Type B pancreatic cell (in vitro differentiated cells): ENCODE measurements around the gene PODXL2. TPM values are rescaled to one million over a fixed set of nuclear protein-coding genes. Genes with fewer than 3 reads are reported as not detected.

Experiments used
- DNase-seq: peaks from one replicate; pipeline ENCODE4 v3.0.0; 2021; ENCODE audit warnings: mixed read lengths; ENCODE audit not compliant: unreplicated experiment; ENCODE audit errors: extremely low spot score
- H3K27ac Mint-ChIP-seq: 2 replicates; pipeline ENCODE4 v1.8.0; 2021; ENCODE audit warnings: mild to moderate bottlenecking, mixed read lengths
- H3K27me3 Mint-ChIP-seq: 2 replicates; pipeline ENCODE4 v1.8.0; 2021; ENCODE audit warnings: mixed read lengths
- H3K36me3 Mint-ChIP-seq: 2 replicates; pipeline ENCODE4 v1.8.0; 2021; ENCODE audit warnings: mixed read lengths
- H3K4me1 Mint-ChIP-seq: one replicate; pipeline ENCODE4 v1.8.0; 2021; ENCODE audit warnings: mixed read lengths; ENCODE audit not compliant: unreplicated experiment
- H3K4me3 Mint-ChIP-seq: 2 replicates; pipeline ENCODE4 v1.8.0; 2021; ENCODE audit warnings: mild to moderate bottlenecking, mixed read lengths
- H3K9me3 Mint-ChIP-seq: 2 replicates; pipeline ENCODE4 v1.8.0; 2021; ENCODE audit warnings: mixed read lengths
- CTCF ChIP-seq: fragments of 200-600 bp; sonication (generic); conservative IDR thresholded peaks from 2 replicates; pipeline ENCODE4 v1.5.0; 2021; ENCODE audit warnings: antibody characterized with exemption, mild to moderate bottlenecking
- total RNA-seq: library from RNA; stranded (reverse); gene quantifications from 2 replicates; pipeline ENCODE4 v1.2.1, GENCODE V29; 2021; ENCODE audit warnings: low replicate concordance

The PODXL2 gene
- total RNA-seq, 1 donor from 2014 or later, result 48.9 TPM

GRCh38 chr3:127707851-127708411 is 78.9 kb downstream of the PODXL2 start:
- TF ChIP-seq CTCF, result no peak
- no peak for DNase-seq
- Mint-ChIP-seq H3K36me3 (no peaks in the 10 kb centered on the region), H3K4me1 (peaks cover 16% of the 10 kb centered on the region), H3K27me3 (peaks cover 6% of the 10 kb centered on the region), H3K9me3 (no peaks in the 10 kb centered on the region), H3K4me3 (no peak overlapping the region), H3K27ac (no peak overlapping the region)

GRCh38 chr3:127708837-127709236 is 79.9 kb downstream of the PODXL2 start:
- TF ChIP-seq CTCF, result no peak
- H3K4me3 Mint-ChIP-seq, result no peak overlapping the region
- no peaks in the 10 kb centered on the region for H3K36me3 Mint-ChIP-seq
- no peak overlapping the region for H3K27ac Mint-ChIP-seq
- H3K4me1 Mint-ChIP-seq, result peaks cover 19% of the 10 kb centered on the region
- no peaks in the 10 kb centered on the region for H3K9me3 Mint-ChIP-seq
- peaks cover 6% of the 10 kb centered on the region for H3K27me3 Mint-ChIP-seq
- no peak for DNase-seq

GRCh38 chr3:127709320-127710060 is 80.5 kb downstream of the PODXL2 start:
- H3K27me3 Mint-ChIP-seq, result peaks cover 6% of the 10 kb centered on the region
- H3K36me3 Mint-ChIP-seq, result no peaks in the 10 kb centered on the region
- no peak overlapping the region for H3K27ac Mint-ChIP-seq
- H3K4me3 Mint-ChIP-seq, result no peak overlapping the region
- no peak for DNase-seq
- peaks cover 25% of the 10 kb centered on the region for H3K4me1 Mint-ChIP-seq
- TF ChIP-seq CTCF, result no peak
- H3K9me3 Mint-ChIP-seq, result no peaks in the 10 kb centered on the region

GRCh38 chr3:127710155-127710941 is 81.4 kb downstream of the PODXL2 start:
- Mint-ChIP-seq H3K9me3 (no peaks in the 10 kb centered on the region), H3K4me3 (no peak overlapping the region), H3K36me3 (no peaks in the 10 kb centered on the region), H3K27ac (no peak overlapping the region), H3K4me1 (peaks cover 29% of the 10 kb centered on the region), H3K27me3 (peaks cover 9% of the 10 kb centered on the region)
- DNase-seq, result no peak
- TF ChIP-seq CTCF, result no peak

- no peaks in the 10 kb centered on the region for H3K36me3 Mint-ChIP-seq
- H3K27ac Mint-ChIP-seq, result no peak overlapping the region
- TF ChIP-seq CTCF, result no peak
- no peak for DNase-seq
- H3K4me3 Mint-ChIP-seq, result no peak overlapping the region
- H3K9me3 Mint-ChIP-seq, result no peaks in the 10 kb centered on the region
- peaks cover 31% of the 10 kb centered on the region for H3K4me1 Mint-ChIP-seq
- peaks cover 11% of the 10 kb centered on the region for H3K27me3 Mint-ChIP-seq
Measured at GRCh38 chr3:127711021-127711695, 82.2 kb downstream of the PODXL2 start.
